HepG2 (cell line): Measurements from ENCODE around the gene DIAPH3. TPM values are rescaled to one million over a fixed set of nuclear protein-coding genes. Genes with fewer than 3 reads are reported as not detected.

ENCODE experiments used
- ATAC-seq: fragments of 200-7000 bp; cut with Tn5 transposase; 3 replicates; pipeline ENCODE4 v1.9.1; 2020; ENCODE audit warnings: mild to moderate bottlenecking, moderate library complexity
- BruUV-seq: library from RNA; stranded (reverse); fragments of 400-500 nt; replicated peaks from 2 replicates; lab custom pipeline; 2021; lab: Mats Ljungman, UMichigan
- CTCF ChIA-PET: fragments of 300-600 bp; formaldehyde crosslinking; extraction: SDS; loops from one replicate; lab custom pipeline; 2021; ENCODE audit warnings: low total read pairs, inconsistent platforms, low intra/inter-chr PET ratio; lab: Yijun Ruan, JAX
- POLR2A ChIA-PET: fragments of 350-600 bp; sonication (Branson Sonifier 250); formaldehyde crosslinking; loops from one replicate; lab custom pipeline; 2020; ENCODE audit warnings: antibody characterized with exemption, inconsistent platforms; lab: Yijun Ruan, JAX
- DNase-seq: peaks from one replicate; pipeline ENCODE4 v3.0.0-alpha.2; 2015; ENCODE audit warnings: low spot score
- FAIRE-seq: peaks from 3 replicates; lab custom pipeline; 2011; peaks lifted over from hg19 to GRCh38; lab: Jason Lieb, UNC
- H2AFZ ChIP-seq: one replicate; pipeline ENCODE4 v1.6.1; 2011; ENCODE audit warnings: low read length, inconsistent platforms
- H3K27ac ChIP-seq: fragments of 300-600 bp; 3 replicates; pipeline ENCODE4 v1.8.0; 2011; ENCODE audit warnings: mixed run types, mild to moderate bottlenecking, mixed read lengths, low read length, inconsistent platforms; ENCODE audit not compliant: insufficient read depth; ENCODE audit errors: extremely low read length
- H3K27me3 ChIP-seq, 2 experiments: fragments of 200-600 bp in 1 of 2; 2 replicates in 1 of 2; 3 replicates in 1 of 2; pipeline versions ENCODE4 v1.6.0 to v1.8.0; 2011; ENCODE audit warnings: low read length in 2 of 2, mild to moderate bottlenecking in 2 of 2, moderate library complexity in 2 of 2, inconsistent platforms in 1 of 2; ENCODE audit not compliant: insufficient read depth in 2 of 2, control insufficient read depth in 1 of 2
- H3K36me3 ChIP-seq, 2 experiments: fragments of 200-600 bp in 1 of 2; replicated peaks in 1 of 2; 2 replicates in 1 of 2; 3 replicates in 1 of 2; pipeline versions ENCODE4 v1.5.1 to v1.8.0; 2011; ENCODE audit warnings: low read length in 2 of 2, inconsistent platforms in 1 of 2; ENCODE audit not compliant: insufficient read depth in 2 of 2, control insufficient read depth in 1 of 2
- H3K4me1 ChIP-seq: 2 replicates; pipeline ENCODE4 v1.5.1; 2012; ENCODE audit warnings: low read length, inconsistent platforms; ENCODE audit not compliant: insufficient read depth
- H3K4me2 ChIP-seq: 2 replicates; pipeline ENCODE4 v1.6.0; 2011; ENCODE audit warnings: low read depth, low read length, inconsistent platforms
- H3K4me3 ChIP-seq, 3 experiments: fragments of 200-600 bp in 1 of 3; sonication (generic), shearing (Covaris generic) in 1 of 3; replicated peaks in 1 of 3; 2 replicates each; pipeline ENCODE4 v1.5.1; 2011 to 2016; ENCODE audit warnings: low read length in 3 of 3, inconsistent platforms in 2 of 3, low read depth in 2 of 3, mild to moderate bottlenecking in 2 of 3, control low read depth in 1 of 3, mixed read lengths in 1 of 3; ENCODE audit not compliant: insufficient read depth in 1 of 3
- H3K79me2 ChIP-seq: one replicate; pipeline ENCODE4 v1.6.1; 2011; ENCODE audit warnings: low read length, inconsistent platforms; ENCODE audit not compliant: insufficient read depth
- H3K9ac ChIP-seq: 2 replicates; pipeline ENCODE4 v1.6.0; 2011; ENCODE audit warnings: mild to moderate bottlenecking, low read depth, low read length, inconsistent platforms; ENCODE audit not compliant: insufficient read depth
- H3K9me3 ChIP-seq: 2 replicates; pipeline ENCODE4 v1.5.1; 2012; ENCODE audit warnings: mild to moderate bottlenecking, low read length
- H4K20me1 ChIP-seq: 2 replicates; pipeline ENCODE4 v1.6.0; 2011; ENCODE audit warnings: inconsistent platforms, mild to moderate bottlenecking, low read length, moderate library complexity; ENCODE audit not compliant: insufficient read depth
- AKAP8 ChIP-seq: sonication (generic); formaldehyde crosslinking; IDR thresholded peaks from 2 replicates; pipeline ENCODE4 v1.5.1; 2020; ENCODE audit warnings: mild to moderate bottlenecking, missing genetic modification reagents
- CREBL2 ChIP-seq: sonication (generic); formaldehyde crosslinking; IDR thresholded peaks from 2 replicates; pipeline ENCODE4 v1.8.1; 2023; ENCODE audit warnings: missing genetic modification reagents, mild to moderate bottlenecking, borderline replicate concordance
- DMTF1 ChIP-seq: sonication (generic); formaldehyde crosslinking; IDR thresholded peaks from 2 replicates; pipeline ENCODE4 v1.4.0; 2020; ENCODE audit warnings: mild to moderate bottlenecking, missing genetic modification reagents
- HIC2 ChIP-seq: sonication (generic); formaldehyde crosslinking; IDR thresholded peaks from 2 replicates; pipeline ENCODE4 v1.9.0; 2022; ENCODE audit warnings: low read depth, missing genetic modification reagents
- IRF9 ChIP-seq: sonication (generic); formaldehyde crosslinking; IDR thresholded peaks from 2 replicates; pipeline ENCODE4 v1.8.0; 2022; ENCODE audit warnings: missing genetic modification reagents, mild to moderate bottlenecking, borderline replicate concordance
- MIER2 ChIP-seq: IDR thresholded peaks from 2 replicates; pipeline ENCODE4 v1.6.1; 2016; ENCODE audit warnings: missing biosample characterization, missing genetic modification reagents
- MLLT10 ChIP-seq: sonication (generic); formaldehyde crosslinking; IDR thresholded peaks from 2 replicates; pipeline ENCODE4 v1.4.0; 2020; ENCODE audit warnings: missing genetic modification reagents
- NR2F1 ChIP-seq, 2 experiments: fragments of 450-650 bp in 1 of 2; formaldehyde crosslinking in 1 of 2; IDR thresholded peaks; 2 replicates each; pipeline versions ENCODE4 v1.5.0 to v1.6.1; 2016 to 2020; ENCODE audit warnings: mild to moderate bottlenecking in 1 of 2, missing compliant biosample characterization in 1 of 2, missing genetic modification reagents in 1 of 2, moderate library complexity in 1 of 2
- PBX3 ChIP-seq: sonication (generic); formaldehyde crosslinking; IDR thresholded peaks from 2 replicates; pipeline ENCODE4 v1.8.1; 2023; ENCODE audit warnings: missing genetic modification reagents, inconsistent platforms, borderline replicate concordance
- TAF1 ChIP-seq: sonication (generic); formaldehyde crosslinking; IDR thresholded peaks from 2 replicates; pipeline ENCODE4 v1.4.0; 2020; ENCODE audit warnings: missing genetic modification reagents
- TP53 ChIP-seq: sonication (generic); formaldehyde crosslinking; conservative IDR thresholded peaks from 2 replicates; pipeline ENCODE4 v1.4.0; 2020; ENCODE audit warnings: missing genetic modification reagents
- U2AF2 ChIP-seq: fragments of 200-400 bp; formaldehyde crosslinking; IDR thresholded peaks from 2 replicates; pipeline ENCODE4 v1.6.1; 2017; ENCODE audit warnings: low read depth, mild to moderate bottlenecking, low read length
- WIZ ChIP-seq: sonication (generic); formaldehyde crosslinking; IDR thresholded peaks from 2 replicates; pipeline ENCODE4 v1.5.1; 2020; ENCODE audit warnings: mild to moderate bottlenecking, missing genetic modification reagents
- ZMYM4 ChIP-seq: sonication (generic); formaldehyde crosslinking; IDR thresholded peaks from 2 replicates; pipeline ENCODE4 v1.8.1; 2023; ENCODE audit warnings: mild to moderate bottlenecking, missing genetic modification reagents
- ZNF224 ChIP-seq: sonication (generic); formaldehyde crosslinking; IDR thresholded peaks from 2 replicates; pipeline ENCODE4 v1.5.0; 2020; ENCODE audit warnings: mild to moderate bottlenecking, missing genetic modification reagents
- ZNF576 ChIP-seq: sonication (generic); formaldehyde crosslinking; IDR thresholded peaks from 2 replicates; pipeline ENCODE4 v1.4.0; 2020; ENCODE audit warnings: mild to moderate bottlenecking, missing genetic modification reagents
- ZNF644 ChIP-seq: IDR thresholded peaks from 2 replicates; pipeline ENCODE4 v1.6.1; 2016; ENCODE audit warnings: low read depth
- ZNF766 ChIP-seq: sonication (generic); formaldehyde crosslinking; IDR thresholded peaks from 2 replicates; pipeline ENCODE4 v1.5.0; 2020; ENCODE audit warnings: missing genetic modification reagents, borderline replicate concordance
- ZNF782 ChIP-seq: sonication (generic); formaldehyde crosslinking; IDR thresholded peaks from 2 replicates; pipeline ENCODE4 v1.4.0; 2020; ENCODE audit warnings: missing genetic modification reagents, mild to moderate bottlenecking, borderline replicate concordance
- WGBS: methylation state at CpG from one replicate; pipeline ENCODE4 v1.1.6; 2017; ENCODE audit warnings: low lambda C conversion rate; 5-methylcytosine and 5-hydroxymethylcytosine counted together
- in situ Hi-C: cut with HindIII; loops from 2 replicates; pipeline ENCODE4 v1.10.0; 2017; ENCODE audit warnings: low pct_unique_long_range_greater_than_20kb; ENCODE audit not compliant: extremely low pct_ligation_motif_present
- intact Hi-C: fragments of 100-400 bp; cut with micrococcal nuclease; formaldehyde crosslinking; loops from one replicate; pipeline ENCODE4 v1.10.0; 2022; ENCODE audit not compliant: unreplicated experiment
- polyA plus RNA-seq, 8 experiments: library from polyadenylated mRNA; depleted of rRNA in 3 of 8; stranded (reverse) in 7 of 8; unstranded in 1 of 8; fragments of >200 nt; fragmentation: Illumina TruSeq in 4 of 8; extraction: Trizol in 4 of 8; gene quantifications; 2 replicates each; pipeline versions ENCODE4 v1.2.1 to v1.2.3, GENCODE V29; 2011 to 2016; ENCODE audit warnings: low read depth in 4 of 8, missing spikeins in 1 of 8, mixed read lengths in 1 of 8; ENCODE audit not compliant: insufficient read depth in 1 of 8
- total RNA-seq, 5 experiments: library from RNA; depleted of rRNA; stranded (reverse); fragments of >200 nt; fragmentation: Illumina TruSeq; extraction: Trizol; gene quantifications; 2 replicates each; pipeline ENCODE4 v1.2.3, GENCODE V29; 2016; ENCODE audit warnings: low read depth in 1 of 5

The DIAPH3 gene
- total and polyA plus RNA-seq, 2 of the 13 experiments (the other 11 are each of a cell fraction or from before 2014, with no cell fraction given): 4.0 to 9.3 TPM

- no peaks in the 10 kb centered on the region for H3K36me3 ChIP-seq
- ATAC-seq (peak; percentile 93), DNase-seq (peak; percentile 70), FAIRE-seq (peak; percentile 64)
- no peak overlapping the region for H3K9ac ChIP-seq
- intact Hi-C loops: no loop called here
- H3K9me3 ChIP-seq: no peaks in the 10 kb centered on the region
- H3K27ac ChIP-seq: no peak overlapping the region
- no TSS peak for BruUV-seq
- POLR2A ChIA-PET: no interaction called here
- CTCF ChIA-PET: no interaction called here
- no peaks in the 10 kb centered on the region for H3K27me3 ChIP-seq
- WGBS: 3% methylated on average over 7 of the region's 7 CpGs
- H3K4me1 ChIP-seq: peaks cover 21% of the 10 kb centered on the region
- no peak overlapping the region for H3K4me3 ChIP-seq
- H2AFZ ChIP-seq: no peak overlapping the region
- H3K4me2 ChIP-seq: 0 out of 2 replicates have a peak overlapping the region, but pooled peaks have one; percentile 25
- no peaks in the 10 kb centered on the region for H3K79me2 ChIP-seq
- in situ Hi-C loops: no loop called here
- no peaks in the 10 kb centered on the region for H4K20me1 ChIP-seq
- TF ChIP-seq NR2F1 (CRISPR knock-in tag; IDR thresholded peaks at IDR 0.05) (0 out of 4 replicates have a peak, but pooled peaks of 1 of the 2 experiments have one; percentile 14), ZNF576 (CRISPR knock-in tag) (no peak), MIER2 (CRISPR knock-in tag) (no peak), ZNF644 (CRISPR knock-in tag) (0 out of 2 replicates have a peak, but pooled peaks have one; percentile 16), HIC2 (CRISPR knock-in tag) (no peak), TP53 (CRISPR knock-in tag) (no peak), DMTF1 (no peak), AKAP8 (CRISPR knock-in tag) (no peak), ZNF766 (CRISPR knock-in tag) (no peak), TAF1 (CRISPR knock-in tag) (no peak), ZNF224 (CRISPR knock-in tag) (no peak), CREBL2 (CRISPR knock-in tag) (no peak), WIZ (CRISPR knock-in tag) (no peak), IRF9 (no peak), ZNF782 (CRISPR knock-in tag) (no peak), ZMYM4 (CRISPR knock-in tag) (peak; percentile 43; the same call in 1 of the 2 replicates), PBX3 (no peak), U2AF2 (no peak), MLLT10 (CRISPR knock-in tag) (no peak)
These were observed 500.0 kb downstream of the DIAPH3 start for GRCh38 chr13:59663707-59664106.
